ENCODE results near the gene B3GNT2. TPM values are rescaled to one million over a fixed set of nuclear protein-coding genes. Genes with fewer than 3 reads are reported as not detected.

Gene B3GNT2
- total and polyA plus RNA-seq, 3 donors from 2014 or later, result 19.7 to 20.9 (median 20.9) TPM

GRCh38 chr2:62215306-62216064 lies 19.6 kb downstream of the B3GNT2 start:
- WGBS, 2 donors, result 67 to 68% methylated on average over 11 of the region's 11 CpGs
- H3K36me3 ChIP-seq (ENCODE audit: low read depth, missing control alignments), result no peaks in the 10 kb centered on the region
- no peaks in the 10 kb centered on the region for H3K9me3 ChIP-seq
- peak overlapping the region; percentile 39 to 72 for H3K27ac ChIP-seq
- TF ChIP-seq CTCF (IDR thresholded peaks at IDR 0.05) (no peak), POLR2A (IDR thresholded peaks at IDR 0.05) (no peak)
- intact Hi-C loops (cut with DNase I; ENCODE audit: low total_unique reads), result no loop called here
- no peaks in the 10 kb centered on the region for H3K27me3 ChIP-seq
- DNase-seq, result no peak
- no peak overlapping the region for H3K4me3 ChIP-seq
- H3K4me1 ChIP-seq, result peaks cover 16% of the 10 kb centered on the region

- Histone ChIP-seq H3K9me3 (no peaks in the 10 kb centered on the region), H3K27ac (peak overlapping the region; percentile 39 to 72), H3K27me3 (no peaks in the 10 kb centered on the region), H3K36me3 (ENCODE audit: low read depth, missing control alignments) (no peaks in the 10 kb centered on the region), H3K4me3 (no peak overlapping the region), H3K4me1 (peaks cover 16% of the 10 kb centered on the region)
- DNase-seq, result no peak
- no peak for TF ChIP-seq CTCF (IDR thresholded peaks at IDR 0.05)
- TF ChIP-seq POLR2A (IDR thresholded peaks at IDR 0.05), result no peak
- 56 to 62% methylated on average over 2 of the region's 2 CpGs for WGBS, 2 donors
- intact Hi-C loops (cut with DNase I; ENCODE audit: low total_unique reads), result no loop called here
These were observed 20.2 kb downstream of the B3GNT2 start for GRCh38 chr2:62216113-62216512.

- intact Hi-C loops (cut with DNase I; ENCODE audit: low total_unique reads), result no loop called here
- Histone ChIP-seq H3K27ac (peak overlapping the region; percentile 39 to 72), H3K9me3 (no peaks in the 10 kb centered on the region), H3K4me3 (no peak overlapping the region), H3K36me3 (ENCODE audit: low read depth, missing control alignments) (no peaks in the 10 kb centered on the region), H3K27me3 (no peaks in the 10 kb centered on the region), H3K4me1 (peaks cover 16% of the 10 kb centered on the region)
- no peak for DNase-seq
- 62 to 80% methylated on average over 8 of the region's 8 CpGs for WGBS, 2 donors
- TF ChIP-seq POLR2A (IDR thresholded peaks at IDR 0.05), result no peak
- no peak for TF ChIP-seq CTCF (IDR thresholded peaks at IDR 0.05)
These were observed 20.7 kb downstream of the B3GNT2 start for GRCh38 chr2:62216616-62217015.

- 74 to 85% methylated on average over 10 of the region's 10 CpGs for WGBS, 2 donors
- DNase-seq, result no peak
- TF ChIP-seq CTCF (IDR thresholded peaks at IDR 0.05), result no peak
- no peak for TF ChIP-seq POLR2A (IDR thresholded peaks at IDR 0.05)
- peaks cover 16% of the 10 kb centered on the region for H3K4me1 ChIP-seq
- intact Hi-C loops (cut with DNase I; ENCODE audit: low total_unique reads), result no loop called here
- no peaks in the 10 kb centered on the region for H3K9me3 ChIP-seq
- H3K27me3 ChIP-seq, result no peaks in the 10 kb centered on the region
- H3K4me3 ChIP-seq, result no peak overlapping the region
- H3K27ac ChIP-seq, result peak overlapping the region in 1 of 2 donors; percentile 72
- no peaks in the 10 kb centered on the region for H3K36me3 ChIP-seq (ENCODE audit: low read depth, missing control alignments)
These were observed 21.5 kb downstream of the B3GNT2 start for GRCh38 chr2:62217421-62217820.

GRCh38 chr2:62217970-62218369 lies 22.1 kb downstream of the B3GNT2 start:
- H3K4me1 ChIP-seq, result peaks cover 16% of the 10 kb centered on the region
- DNase-seq, result no peak
- 57 to 64% methylated on average over 5 of the region's 5 CpGs for WGBS, 2 donors
- H3K4me3 ChIP-seq, result no peak overlapping the region
- H3K9me3 ChIP-seq, result no peaks in the 10 kb centered on the region
- H3K36me3 ChIP-seq (ENCODE audit: low read depth, missing control alignments), result no peaks in the 10 kb centered on the region
- no peaks in the 10 kb centered on the region for H3K27me3 ChIP-seq
- peak overlapping the region in 1 of 2 donors; percentile 72 for H3K27ac ChIP-seq
- intact Hi-C loops (cut with DNase I; ENCODE audit: low total_unique reads), result no loop called here
- TF ChIP-seq POLR2A (IDR thresholded peaks at IDR 0.05) (no peak), CTCF (IDR thresholded peaks at IDR 0.05) (no peak)
